HG02870 (cell line): Measurements from ENCODE around the gene FHL3.
"Not testable (repeated sequence)": the region's sequence is repeated elsewhere in the genome, so short reads cannot be mapped to it uniquely, and the experiment has no call there.

Experiments
- ATAC-seq: cut with Tn5 transposase; IDR thresholded peaks from one replicate; pipeline ENCODE4 v1.9.1; 2021; ENCODE audit warnings: mild to moderate bottlenecking, moderate library complexity; ENCODE audit not compliant: unreplicated experiment

Gene FHL3

DNA sequence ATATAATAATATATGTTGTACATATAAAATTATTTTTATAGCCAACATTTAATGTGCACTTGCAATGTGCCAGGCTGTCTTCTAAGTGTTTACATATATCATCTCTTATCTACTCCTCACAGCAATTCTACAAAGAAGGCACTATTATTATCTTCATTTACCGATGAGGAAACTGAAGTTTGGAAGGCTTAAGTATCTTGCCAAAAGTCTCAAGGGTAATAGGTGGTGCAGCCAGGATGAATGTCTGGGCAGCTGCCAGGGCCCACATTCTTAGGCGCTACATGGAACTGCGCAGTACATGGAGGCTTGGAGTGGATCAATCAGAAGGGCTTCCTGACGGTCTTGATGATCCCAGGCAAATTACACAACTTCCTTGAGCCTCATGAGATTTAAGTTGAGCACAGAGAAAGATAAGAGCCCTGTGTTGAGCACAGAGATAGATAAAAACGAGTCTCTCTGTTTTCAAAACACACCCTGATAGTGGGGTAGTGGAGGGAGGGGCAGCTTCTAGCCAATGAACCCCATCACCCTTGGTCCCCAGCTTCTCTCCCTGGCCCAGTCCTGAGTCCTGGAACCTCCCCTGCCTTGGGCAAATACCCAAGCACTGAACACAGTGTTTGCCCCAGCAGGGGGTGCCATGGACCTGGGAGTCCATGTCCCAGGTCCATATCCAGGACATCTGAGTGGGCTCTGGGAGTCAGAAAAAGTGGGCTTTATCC lies 32.1 kb upstream of the FHL3 start:
- no peak for ATAC-seq

DNA sequence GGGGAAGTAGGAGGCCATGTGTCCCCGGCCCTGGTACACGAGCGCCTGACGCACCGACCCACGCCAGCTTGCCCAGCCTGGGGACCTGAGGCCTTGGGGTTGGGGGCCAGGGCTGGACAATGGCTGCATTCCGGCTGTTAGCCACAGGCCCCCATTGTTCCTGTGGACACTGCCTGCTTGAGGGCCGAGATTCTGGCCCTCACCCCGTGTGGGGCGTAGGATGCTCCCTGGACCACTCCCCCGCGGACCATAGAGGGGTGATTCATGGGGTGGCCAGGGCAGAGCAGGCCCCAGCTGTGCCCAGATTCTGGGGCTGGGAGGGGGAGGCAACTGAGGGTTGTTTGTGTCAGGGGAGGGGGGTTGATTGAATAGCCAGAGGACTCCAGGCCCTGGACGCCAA lies 29.6 kb upstream of the FHL3 start:
- no peak for ATAC-seq

DNA sequence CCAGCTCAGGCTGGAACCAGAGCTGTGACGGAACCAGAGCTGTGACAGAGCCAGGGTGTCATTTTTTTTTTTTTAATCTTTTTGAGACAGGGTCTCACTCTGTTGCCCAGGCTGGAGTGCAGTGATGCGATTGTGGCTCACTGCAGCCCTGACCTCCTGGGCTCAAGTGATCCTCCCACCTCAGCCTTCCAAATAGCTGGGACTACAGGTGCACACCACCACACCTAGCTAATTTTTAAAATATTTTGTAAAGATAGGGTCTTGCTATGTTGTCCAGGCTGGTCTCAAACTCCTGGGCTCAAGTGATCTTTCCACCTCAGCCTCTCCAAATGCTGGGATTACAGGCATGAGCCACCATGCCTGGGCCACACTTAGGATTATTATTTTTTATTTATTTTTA lies 27.7 kb upstream of the FHL3 start:
- ATAC-seq, result not testable (repeated sequence)

DNA sequence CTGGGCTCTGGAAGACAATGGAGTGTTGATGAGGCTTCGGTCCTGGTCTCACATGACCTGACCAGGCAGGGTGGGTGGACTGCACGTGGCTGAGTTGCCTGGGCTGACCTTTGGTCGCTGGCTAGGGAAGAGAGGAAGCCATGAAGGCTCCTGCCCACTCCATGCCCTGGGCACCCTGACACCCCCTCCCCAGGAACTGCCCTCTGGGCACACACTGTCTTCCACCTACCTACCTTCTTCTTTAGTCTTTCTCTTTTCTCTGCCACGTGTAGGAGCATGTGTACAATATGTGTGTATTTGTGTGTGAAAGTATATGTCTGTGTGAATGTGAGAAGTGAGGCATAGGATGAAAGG lies 26.2 kb upstream of the FHL3 start:
- ATAC-seq, result no peak

DNA sequence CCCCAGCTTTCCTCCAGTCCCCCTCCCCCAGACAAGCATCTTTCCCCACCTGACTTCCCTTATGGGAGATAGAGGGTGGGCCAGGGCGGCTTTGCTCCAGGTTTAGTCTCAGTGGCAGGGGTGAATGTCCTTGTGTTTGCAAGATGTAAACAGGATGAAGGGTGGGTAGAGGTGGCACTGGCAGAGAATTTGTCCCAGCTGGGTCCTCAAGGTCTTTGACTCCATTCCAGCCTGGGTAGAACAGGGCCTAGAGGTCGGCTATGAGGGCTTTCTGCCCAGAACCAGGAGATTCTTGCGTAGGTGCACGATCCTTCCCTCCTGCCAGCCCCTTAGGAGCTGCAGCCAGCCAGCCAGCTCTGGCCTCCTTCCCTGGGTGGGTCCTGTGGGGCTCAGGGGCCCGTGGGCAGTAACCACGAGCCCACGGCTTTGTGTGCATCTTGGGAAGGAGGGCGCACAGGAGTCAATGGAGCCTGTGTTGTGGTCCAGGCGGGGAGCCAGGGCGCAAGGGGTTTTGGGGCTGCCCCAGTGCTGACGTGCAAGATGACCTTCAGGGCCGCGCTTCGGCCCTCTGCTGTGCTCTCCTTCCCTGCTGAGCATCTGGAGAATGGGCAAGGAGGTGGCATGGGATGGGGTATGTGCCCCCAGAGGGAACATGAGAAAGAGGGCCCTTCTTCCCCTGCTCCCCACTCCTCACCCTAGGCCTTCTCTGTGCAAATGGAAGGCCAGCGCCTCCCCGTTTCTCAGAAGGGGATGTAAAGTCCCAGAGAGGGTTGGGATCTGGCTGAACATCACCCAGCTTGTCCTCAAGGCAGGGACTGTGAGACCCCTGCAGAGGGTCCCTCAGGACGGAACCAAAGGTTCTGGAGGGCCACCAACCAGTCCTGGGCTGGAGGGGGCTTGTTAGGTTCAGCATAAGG lies 25.5 kb upstream of the FHL3 start:
- ATAC-seq, result no peak

DNA sequence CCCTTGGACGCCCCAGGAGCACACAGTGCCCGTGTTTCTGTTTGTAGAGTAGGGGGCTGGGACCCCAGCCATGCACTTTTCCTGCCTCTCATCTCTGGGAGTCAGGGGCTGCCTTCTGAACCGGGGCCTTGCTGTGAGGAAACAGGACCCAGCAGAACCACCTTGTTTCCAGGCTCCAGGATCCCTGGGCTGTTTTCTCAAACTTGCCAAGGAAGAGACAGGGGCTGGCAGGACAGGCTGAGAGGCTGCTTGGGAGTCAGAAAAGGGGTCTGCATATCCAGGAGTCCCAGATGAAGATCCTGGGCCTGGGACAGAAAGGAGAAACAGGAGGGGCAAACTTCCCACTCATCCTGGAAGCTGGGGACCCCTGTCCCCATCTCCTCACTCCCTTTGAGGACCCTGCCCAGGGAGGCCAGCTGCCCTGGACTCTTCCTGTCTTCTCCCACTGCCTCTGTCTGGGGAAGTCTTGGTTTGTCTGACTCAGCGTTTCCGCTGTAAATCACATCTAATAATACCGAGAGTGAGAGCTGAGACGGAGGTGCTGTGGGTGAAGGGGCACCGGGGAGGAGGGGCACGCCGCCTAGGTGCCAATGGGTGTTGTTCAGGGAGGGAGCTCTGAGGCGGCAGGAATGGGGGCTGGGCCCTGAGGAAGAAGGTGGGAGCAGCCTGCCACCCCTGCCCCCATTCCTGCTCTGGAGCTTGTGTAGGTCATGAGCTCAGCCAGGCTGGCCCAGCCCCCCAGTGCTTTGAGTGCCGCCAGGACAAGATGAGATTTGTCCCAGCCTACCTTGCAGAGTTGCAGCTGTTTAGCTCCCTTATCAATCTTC lies 24.6 kb upstream of the FHL3 start:
- ATAC-seq, result no peak

DNA sequence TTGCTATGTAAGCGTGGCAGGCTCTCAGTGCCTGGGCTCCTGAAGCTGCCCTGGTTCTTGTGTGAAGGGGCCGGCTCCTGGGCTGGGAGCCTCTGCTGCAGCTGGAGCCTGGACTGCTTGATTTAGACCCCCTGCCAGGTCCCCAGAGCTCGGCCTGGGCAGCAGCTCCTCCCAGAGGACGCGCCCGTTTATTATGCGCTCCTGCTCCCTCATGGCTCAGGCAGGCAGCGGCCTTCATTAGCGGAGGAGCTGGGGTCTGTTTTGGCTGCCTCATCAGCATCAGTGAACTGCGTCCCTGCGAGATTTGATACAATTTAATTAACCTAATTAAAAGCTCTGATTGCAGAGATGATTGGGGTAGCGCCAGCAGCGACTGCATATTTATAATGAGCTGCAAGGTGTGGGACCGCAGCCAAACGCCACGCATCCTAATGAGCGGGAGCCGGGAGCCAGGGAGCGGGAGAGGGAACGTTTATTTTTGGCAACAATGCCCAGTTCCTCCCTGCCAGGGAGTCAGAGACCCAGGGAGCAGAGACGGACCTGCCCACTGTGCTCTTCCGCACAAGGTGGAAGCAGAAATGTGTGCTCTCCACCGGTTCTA lies 23.9 kb upstream of the FHL3 start:
- ATAC-seq, result no peak

DNA sequence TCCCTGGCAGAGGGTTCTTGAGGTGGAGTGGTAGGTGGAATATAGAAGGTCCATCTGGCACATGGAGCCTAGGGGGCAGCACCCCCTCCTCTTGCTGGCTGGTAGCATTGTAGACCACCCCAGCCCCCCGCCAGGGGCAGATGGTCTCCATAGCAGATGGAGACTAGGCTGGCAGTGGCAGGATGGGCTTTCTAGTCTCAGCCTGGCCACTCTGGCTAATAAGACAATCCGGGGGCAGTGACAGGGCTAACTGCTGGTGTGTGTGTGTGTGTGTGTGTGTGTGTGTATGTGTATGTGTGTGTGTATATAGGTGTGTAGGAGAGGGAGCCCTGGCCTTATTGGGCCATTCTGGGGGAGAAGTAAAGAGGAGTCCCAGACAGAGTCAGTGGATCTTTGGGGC lies 23.4 kb upstream of the FHL3 start:
- ATAC-seq, result no peak

DNA sequence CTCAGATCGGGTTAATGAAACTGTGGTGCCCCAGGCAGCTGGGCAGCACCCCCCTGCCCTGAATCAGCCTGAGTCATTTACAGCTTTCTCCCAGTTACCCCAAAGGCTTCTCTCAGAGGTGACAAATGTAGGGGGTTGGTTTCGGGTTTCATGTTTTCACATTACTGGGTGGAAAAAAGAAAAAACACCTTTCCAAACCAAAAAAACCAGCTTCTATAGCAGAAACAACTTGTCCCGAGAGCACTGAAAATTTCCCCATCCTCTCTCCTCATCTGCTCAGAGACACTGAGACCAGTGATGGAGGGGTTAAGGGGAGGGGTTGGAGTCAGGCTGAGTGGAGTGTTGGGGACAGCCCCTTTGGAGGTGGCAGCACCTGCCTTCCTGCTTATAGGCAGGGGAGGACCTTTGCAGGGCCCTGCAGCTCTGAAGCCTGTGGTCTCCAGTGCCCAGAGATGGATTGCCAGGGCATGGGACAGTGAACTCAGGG lies 22.8 kb upstream of the FHL3 start:
- ATAC-seq, result peak; percentile 77

DNA sequence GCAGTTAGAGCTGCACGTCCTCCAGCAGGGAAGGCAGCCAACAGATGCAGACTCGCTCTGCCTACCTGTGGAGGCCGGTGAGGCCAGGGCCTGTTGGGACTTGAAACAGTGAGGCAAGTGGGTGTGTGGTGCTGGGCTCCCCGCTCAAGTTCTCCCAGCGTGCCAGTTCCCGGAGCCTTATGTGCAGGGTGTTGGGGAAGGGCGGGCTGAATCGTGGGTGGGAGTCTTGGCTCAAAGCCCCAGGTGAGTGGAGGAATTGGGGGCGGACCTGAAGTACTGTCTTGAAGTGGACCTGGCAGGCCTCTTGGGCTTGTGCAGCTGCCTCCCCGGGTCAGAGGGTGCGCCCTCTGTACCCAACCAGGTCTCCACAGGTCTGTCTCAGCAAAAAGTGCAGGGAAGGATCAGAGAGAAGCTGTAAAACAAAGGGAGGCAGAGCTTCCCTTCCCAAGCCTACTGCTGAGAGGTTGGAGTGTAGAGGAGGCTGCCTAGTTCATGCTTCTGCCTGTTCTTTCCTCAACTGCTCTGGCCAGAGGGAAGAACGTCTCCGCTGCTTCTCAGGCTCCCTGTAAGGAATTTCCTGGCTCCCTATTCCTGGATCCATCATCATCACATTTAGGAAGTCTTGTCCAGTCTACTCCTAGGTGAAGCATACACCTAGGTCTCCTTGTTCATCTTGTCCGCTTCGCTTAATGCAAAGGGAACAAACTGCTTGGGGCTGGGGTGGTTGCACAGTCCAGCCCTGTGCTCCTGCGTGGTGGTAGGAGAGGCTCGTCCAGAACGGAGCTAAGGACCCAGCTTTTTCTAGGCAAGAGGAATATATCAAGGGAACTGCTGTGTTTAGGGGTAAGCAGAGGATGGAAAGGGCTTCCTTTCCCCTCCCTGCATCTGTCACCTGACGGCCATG lies 22.1 kb upstream of the FHL3 start:
- ATAC-seq, result no peak

DNA sequence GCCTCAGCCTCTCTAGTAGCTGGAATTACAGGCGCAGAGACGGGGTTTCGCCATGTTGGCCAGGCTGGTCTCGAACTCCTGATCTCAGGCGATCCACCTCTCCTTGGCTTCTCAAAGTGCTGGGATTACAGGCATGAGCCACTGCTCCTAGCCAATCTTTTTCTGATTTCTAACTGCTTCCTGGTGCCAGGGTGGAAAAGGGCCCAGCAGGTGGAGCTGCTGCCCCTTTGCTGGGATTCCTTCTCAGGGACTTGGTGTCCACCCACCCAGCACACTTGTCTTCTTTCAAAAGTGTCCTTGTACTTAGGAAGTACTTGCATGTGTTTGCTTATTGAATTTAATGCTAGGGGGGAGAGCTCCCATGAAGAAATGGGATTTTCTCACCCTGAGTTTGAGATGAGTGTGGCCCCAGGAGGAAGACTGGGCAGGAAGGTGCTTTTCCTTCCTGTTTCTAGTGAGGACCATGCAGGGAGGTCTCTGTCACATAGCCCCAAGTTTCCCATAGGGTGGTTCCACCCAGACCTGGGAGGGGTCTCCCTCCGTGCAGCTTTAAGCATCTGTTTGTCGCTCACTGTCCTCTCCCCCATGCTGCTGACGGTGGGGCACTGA lies 21.4 kb upstream of the FHL3 start:
- no peak for ATAC-seq

DNA sequence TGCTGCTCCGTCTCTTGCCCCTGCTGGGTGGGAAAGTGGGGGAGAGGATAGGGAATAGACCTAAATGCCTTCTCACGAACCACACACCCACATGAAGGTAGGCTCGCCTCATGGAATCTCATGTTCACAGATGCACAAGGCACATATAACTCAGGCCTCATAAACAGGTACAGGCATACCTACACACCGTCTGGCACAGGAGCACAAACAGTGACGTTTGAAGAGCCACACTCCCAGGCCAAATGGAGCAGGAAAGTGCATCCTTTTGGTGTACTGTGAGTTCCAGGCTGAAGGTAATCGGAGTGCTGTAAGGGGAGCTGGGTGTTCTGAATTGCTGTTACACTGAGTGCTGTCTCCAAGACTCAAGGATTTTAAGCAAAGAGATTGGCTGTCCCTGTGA lies 20.4 kb upstream of the FHL3 start:
- no peak for ATAC-seq

DNA sequence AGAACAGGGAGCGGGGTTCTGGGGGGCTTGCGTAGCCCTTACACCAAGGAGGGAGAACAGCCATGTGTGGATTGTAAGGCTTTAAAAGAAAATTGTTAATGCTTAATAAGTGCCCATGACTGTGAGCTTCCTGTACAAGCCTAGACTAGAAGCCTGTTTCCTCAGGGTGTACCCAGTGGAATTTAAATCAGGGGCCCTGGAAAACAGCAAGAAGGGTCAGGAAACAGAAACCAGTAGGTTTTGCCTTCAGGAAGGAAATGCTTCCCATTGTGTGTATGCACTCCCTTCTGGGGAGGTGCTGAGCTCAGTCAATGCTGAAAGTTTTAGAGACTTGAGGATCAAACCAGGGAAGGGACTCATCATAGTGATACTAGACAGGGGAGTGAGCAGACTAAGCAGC lies 19.9 kb upstream of the FHL3 start:
- ATAC-seq, result no peak

DNA sequence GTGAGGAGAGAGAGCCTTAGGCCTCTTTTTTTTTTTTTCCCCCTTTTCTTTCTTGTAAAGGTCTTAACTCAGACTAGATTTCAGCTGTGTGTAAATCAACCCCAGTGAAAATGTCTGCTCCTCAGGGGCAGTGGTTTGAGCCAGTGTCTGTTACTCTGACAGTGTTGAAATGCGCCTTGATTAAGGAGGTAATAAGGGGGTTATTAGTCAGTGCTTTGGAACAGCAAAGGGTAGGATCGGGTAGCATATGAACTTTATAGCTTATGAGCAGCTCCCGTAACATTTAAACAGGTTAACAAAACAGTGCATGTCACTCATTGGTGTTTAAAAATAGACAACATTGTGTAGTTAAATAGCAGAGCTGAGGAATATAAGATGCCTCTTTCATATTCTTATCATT lies 17.5 kb upstream of the FHL3 start:
- ATAC-seq, result no peak

DNA sequence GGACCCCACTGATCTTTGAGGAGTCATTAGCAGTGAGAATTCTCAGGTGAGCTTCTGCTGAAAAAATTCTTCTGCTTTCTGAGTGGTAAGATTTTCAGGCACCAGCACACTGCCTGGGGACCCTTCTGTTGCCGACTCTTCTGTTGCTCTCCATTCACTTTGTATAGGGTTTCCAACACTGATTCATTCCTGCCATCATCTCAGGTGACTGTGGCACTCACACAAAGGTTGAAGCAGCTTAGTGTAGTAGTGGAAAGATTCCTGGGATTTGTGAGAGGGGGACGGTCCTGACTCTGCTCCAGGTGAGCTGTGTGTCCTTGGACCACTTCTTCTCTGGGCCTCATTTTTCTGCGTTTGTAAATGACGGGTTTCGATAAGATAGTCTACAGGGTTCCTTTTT lies 16.7 kb upstream of the FHL3 start:
- no peak for ATAC-seq

DNA sequence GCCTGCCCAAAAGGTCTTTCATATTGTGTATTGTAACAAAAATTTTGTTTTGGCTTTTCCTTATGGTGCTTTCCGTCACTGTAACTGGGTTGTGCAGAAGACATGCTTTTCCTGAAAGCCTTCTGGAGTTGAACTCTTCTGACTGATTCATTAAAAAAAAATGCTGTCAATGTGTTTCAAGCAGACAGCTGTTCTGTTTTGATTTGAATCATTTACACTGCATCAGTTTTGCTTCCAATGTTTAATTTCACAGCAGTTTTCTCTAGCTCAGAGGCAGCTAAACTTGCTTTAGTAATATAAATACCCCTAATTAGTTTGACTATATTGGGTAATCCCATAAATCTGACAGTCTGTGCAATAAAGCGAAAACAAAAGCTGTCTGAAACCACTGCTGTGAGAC lies 15.1 kb upstream of the FHL3 start:
- no peak for ATAC-seq

DNA sequence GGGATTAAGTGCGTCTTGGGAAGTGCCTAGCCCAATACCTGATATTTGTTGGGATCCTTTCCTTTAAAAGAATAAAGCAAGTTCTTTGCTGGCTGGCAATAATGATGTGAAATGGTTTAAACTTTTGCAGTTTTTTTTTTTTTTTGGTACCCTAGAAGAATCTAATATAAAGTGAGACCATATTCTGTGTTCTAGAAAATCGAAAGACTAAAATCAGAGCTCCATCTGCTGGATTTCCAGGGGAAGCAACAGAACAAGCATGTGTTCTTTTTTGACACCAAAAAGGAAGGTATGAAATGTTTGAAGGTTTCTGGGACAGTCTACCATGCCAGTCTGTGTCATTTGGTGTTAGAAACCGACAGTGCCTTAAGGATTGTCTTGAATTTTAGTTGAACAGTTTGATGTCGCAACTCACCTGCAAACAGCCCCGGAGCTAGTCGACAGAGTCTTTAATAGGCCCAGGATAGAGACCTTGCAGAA lies 13.6 kb upstream of the FHL3 start:
- ATAC-seq, result no peak

DNA sequence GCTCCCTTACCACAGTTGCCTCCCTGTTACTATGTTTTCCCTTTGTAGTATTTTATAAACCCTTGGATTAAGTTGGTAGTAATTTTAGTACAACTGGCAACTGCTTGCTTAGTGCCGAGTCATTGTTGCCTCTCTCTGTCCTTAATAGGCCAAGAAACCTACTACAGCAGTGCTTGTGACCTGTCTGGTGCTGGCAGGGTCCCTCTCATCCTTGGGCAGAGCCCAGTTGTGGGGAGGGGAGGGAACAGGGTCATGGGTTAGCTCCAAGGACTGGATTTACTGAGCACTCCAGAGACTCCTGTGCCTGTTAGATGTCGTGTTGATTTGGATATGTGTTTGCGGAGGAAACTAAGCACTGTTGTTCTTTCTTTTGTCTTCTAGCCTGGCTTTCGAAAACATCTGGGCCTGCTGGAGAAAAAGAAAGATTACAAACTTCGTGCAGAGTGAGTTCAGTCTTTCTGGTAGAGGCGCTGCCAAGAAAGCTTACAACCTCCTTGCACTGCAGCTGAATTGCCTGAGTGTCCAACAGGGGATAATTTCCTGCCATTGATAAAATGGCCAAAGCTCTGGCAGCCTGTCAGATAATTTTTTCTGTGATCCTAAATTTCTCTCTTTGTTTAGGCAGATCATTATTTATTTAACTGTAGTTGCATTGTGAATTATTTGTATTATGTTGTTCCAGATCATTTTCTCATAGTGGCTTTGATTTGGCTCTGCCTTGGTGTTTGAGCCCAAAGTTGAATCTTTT lies 10.8 kb upstream of the FHL3 start:
- no peak for ATAC-seq
